Upper lobe of right lung (tissue), 1 donor: ENCODE results near the gene SMARCD3. TPM values are rescaled to one million over a fixed set of nuclear protein-coding genes. Genes with fewer than 3 reads are reported as not detected.

Source experiments
- ATAC-seq: fragments of 200-7000 bp; cut with Tn5 transposase; one replicate; pipeline ENCODE4 v1.9.1; 2020; ENCODE audit warnings: mild to moderate bottlenecking, moderate library complexity
- DNase-seq: peaks from one replicate; pipeline ENCODE4 v3.0.0-alpha.2; 2020
- H3K27ac ChIP-seq: fragments of 200-600 bp; one replicate; pipeline ENCODE4 v1.8.0; 2022
- H3K27me3 ChIP-seq: fragments of 200-600 bp; one replicate; pipeline ENCODE4 v1.8.0; 2022; ENCODE audit warnings: mild to moderate bottlenecking
- H3K36me3 ChIP-seq: fragments of 200-600 bp; one replicate; pipeline ENCODE4 v1.8.0; 2022
- H3K4me1 ChIP-seq: fragments of 200-600 bp; one replicate; pipeline ENCODE4 v1.8.0; 2022
- H3K4me3 ChIP-seq: fragments of 200-600 bp; one replicate; pipeline ENCODE4 v1.8.0; 2022; ENCODE audit warnings: mild to moderate bottlenecking
- H3K9me3 ChIP-seq: fragments of 200-600 bp; one replicate; pipeline ENCODE4 v1.8.0; 2022
- CTCF ChIP-seq: fragments of 200-600 bp; IDR thresholded peaks from one replicate; pipeline ENCODE4 v1.8.0; 2022; ENCODE audit warnings: antibody characterized with exemption
- intact Hi-C: fragments of 100-400 bp; cut with DNase I; formaldehyde crosslinking; loops from one replicate; pipeline ENCODE4 v1.11.0; 2022
- total RNA-seq: library from RNA; stranded (reverse); fragmentation: NEBNext Ultra II Directional; extraction: Animal tissue kit (Norgen Biotek cat#: 25700); gene quantifications from one replicate; pipeline ENCODE4 v1.2.1, GENCODE V29; 2021
- donor health status: DM: no; HTN: yes; CAD: no; lungs with severe emphysema.

The SMARCD3 gene
- total RNA-seq, 1 donor from 2014 or later: 61.5 TPM

GRCh38 chr7:151236406-151236805, 12.1 kb downstream of the SMARCD3 start:
- H3K36me3 ChIP-seq: peaks cover 64% of the 10 kb centered on the region
- peaks cover 17% of the 10 kb centered on the region for H3K4me1 ChIP-seq
- ATAC-seq: no peak
- H3K9me3 ChIP-seq: no peaks in the 10 kb centered on the region
- intact Hi-C loops: no loop called here
- no peaks in the 10 kb centered on the region for H3K27me3 ChIP-seq
- TF ChIP-seq CTCF: no peak
- no peak for DNase-seq
- H3K27ac ChIP-seq: no peak overlapping the region
- no peak overlapping the region for H3K4me3 ChIP-seq

GRCh38 chr7:151235091-151235787, 13.3 kb downstream of the SMARCD3 start:
- H3K27ac ChIP-seq: no peak overlapping the region
- H3K9me3 ChIP-seq: no peaks in the 10 kb centered on the region
- H3K4me3 ChIP-seq: no peak overlapping the region
- peaks cover 53% of the 10 kb centered on the region for H3K36me3 ChIP-seq
- no peak for TF ChIP-seq CTCF
- intact Hi-C loops: no loop called here
- DNase-seq (no peak), ATAC-seq (no peak)
- H3K27me3 ChIP-seq: no peaks in the 10 kb centered on the region
- peaks cover 18% of the 10 kb centered on the region for H3K4me1 ChIP-seq

GRCh38 chr7:151233804-151234203, 14.7 kb downstream of the SMARCD3 start:
- no peaks in the 10 kb centered on the region for H3K27me3 ChIP-seq
- TF ChIP-seq CTCF: no peak
- no peak for DNase-seq
- intact Hi-C loops: no loop called here
- ATAC-seq: no peak
- peaks cover 18% of the 10 kb centered on the region for H3K4me1 ChIP-seq
- H3K9me3 ChIP-seq: no peaks in the 10 kb centered on the region
- peak overlapping the region; percentile 87 for H3K27ac ChIP-seq
- H3K4me3 ChIP-seq: peak overlapping the region; percentile 88
- H3K36me3 ChIP-seq: peaks cover 39% of the 10 kb centered on the region

GRCh38 chr7:151232917-151233701, 15.4 kb downstream of the SMARCD3 start:
- peak; percentile 77 for DNase-seq
- Histone ChIP-seq H3K4me1 (peaks cover 19% of the 10 kb centered on the region), H3K4me3 (peak overlapping the region; percentile 88), H3K27ac (peak overlapping the region; percentile 87), H3K27me3 (no peaks in the 10 kb centered on the region), H3K9me3 (no peaks in the 10 kb centered on the region), H3K36me3 (peaks cover 32% of the 10 kb centered on the region)
- no peak for TF ChIP-seq CTCF
- intact Hi-C loops: no loop called here
- ATAC-seq: peak; percentile 71

GRCh38 chr7:151232091-151232916, 16.2 kb downstream of the SMARCD3 start, which contains the start of gene CHPF2:
Gene CHPF2, plus strand, starts transcription at chr7:151232483. Its CDS starts 1,529 bp downstream, at chr7:151234012.
- H3K27me3 ChIP-seq: no peaks in the 10 kb centered on the region
- no peaks in the 10 kb centered on the region for H3K9me3 ChIP-seq
- DNase-seq (peak; percentile 96), ATAC-seq (peak; percentile 97)
- no peak for TF ChIP-seq CTCF
- intact Hi-C loops: no loop called here
- peaks cover 25% of the 10 kb centered on the region for H3K4me1 ChIP-seq
- peaks cover 24% of the 10 kb centered on the region for H3K36me3 ChIP-seq
- H3K4me3 ChIP-seq: peak within 1 kb of the TSS; percentile 88
- peak within 1 kb of the TSS; percentile 87 for H3K27ac ChIP-seq
